SH-SY5Y (cell line): Measurements from ENCODE around the gene PCYT2.

Source experiments
- GATA2 ChIP-seq: IDR thresholded peaks from 2 replicates; pipeline ENCODE4 v1.6.1; 2011; ENCODE audit warnings: mild to moderate bottlenecking, low read depth, low read length
- GATA3 ChIP-seq: IDR thresholded peaks from 2 replicates; pipeline ENCODE4 v1.6.1; 2011; ENCODE audit warnings: low read depth, mild to moderate bottlenecking, low read length, moderate library complexity

DNA sequence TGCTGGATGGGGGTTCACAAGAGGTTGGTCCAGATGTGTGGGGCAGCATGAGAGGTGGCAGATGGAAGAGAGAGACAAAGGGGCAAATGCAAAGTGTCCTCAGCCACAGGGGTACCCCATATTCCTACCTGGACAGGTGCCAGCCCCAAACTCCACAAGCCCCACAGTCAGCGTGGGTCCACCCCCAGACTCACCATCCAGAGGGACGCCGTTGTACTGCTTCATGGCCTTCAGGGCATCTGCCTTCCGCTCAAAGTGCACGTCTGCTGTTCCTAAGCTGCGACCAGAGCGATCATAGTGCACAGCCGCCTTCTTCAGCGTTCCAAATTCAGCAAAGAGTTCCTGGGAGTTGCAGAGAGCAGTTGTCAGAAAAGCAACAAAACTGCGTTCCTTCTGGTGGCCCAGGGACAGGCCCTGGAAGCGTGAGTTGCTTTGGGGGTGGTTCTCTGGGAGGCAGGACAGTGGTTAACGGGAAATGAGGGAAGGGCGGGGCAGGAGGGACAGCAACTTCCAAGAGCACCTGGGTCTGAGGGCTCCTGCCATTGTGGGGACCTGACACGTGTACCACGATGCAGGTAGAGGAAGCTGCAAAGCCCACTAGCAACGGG, 22.1 kb downstream of the PCYT2 start:
- TF ChIP-seq GATA2 (no peak), GATA3 (no peak)
